ENCODE results near the gene CBY3.
A peak's percentile ranks its signal among the peaks of the same experiment; 100 is the strongest.
"Not testable (repeated sequence)": the region's sequence is repeated elsewhere in the genome, so short reads cannot be mapped to it uniquely, and the experiment has no call there.

Gene CBY3

DNA sequence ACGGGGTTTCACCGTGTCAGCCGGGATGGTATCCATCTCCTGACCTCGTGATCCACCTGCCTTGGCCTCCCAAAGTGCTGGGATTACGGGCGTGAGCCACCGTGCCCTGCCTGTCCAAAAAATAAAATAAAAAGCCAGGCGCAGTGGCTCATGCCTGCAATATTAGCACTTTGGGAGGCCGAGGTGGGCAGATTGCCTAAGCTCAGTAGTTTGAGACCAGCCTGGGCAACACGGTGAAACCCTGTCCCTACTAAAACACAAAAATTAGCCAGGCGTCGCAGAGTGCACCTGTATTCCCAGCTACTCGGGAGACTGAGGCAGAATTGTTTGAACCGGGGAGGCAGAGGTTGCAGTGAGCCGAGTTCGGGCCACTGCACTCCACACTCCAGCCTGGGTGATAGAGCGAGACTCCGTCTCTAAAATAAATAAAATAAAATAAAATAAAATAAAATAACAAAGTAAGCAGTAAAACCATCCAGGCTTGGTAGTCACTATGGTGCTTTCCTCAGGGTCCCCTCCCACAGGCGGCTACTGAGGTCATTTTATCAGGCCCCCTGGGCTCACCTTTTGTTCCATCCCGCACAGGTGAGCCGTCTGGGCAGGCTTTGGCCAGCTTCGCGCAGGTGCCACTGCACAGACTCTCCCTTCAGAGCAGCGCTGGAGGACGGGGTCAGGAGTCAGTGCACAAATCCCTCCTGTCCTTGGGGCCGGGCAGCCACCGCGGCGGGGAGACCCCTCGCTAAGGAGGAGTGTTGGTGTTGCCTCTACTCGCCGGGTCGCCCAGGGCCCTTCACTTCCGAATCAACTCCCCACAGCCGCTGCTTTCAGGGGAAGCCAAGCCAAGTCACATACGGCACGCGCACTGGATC is 47.1 kb downstream of the CBY3 start:
- H3K36me3 ChIP-seq (replicated peaks; ENCODE audit: insufficient read depth, low read length); DNase-seq; H3K27me3 ChIP-seq (replicated peaks; ENCODE audit: insufficient read depth, low read length); H3K4me1 ChIP-seq (ENCODE audit: low read length); H4K20me1 ChIP-seq (ENCODE audit: insufficient read depth, low read length); H3K9me2 ChIP-seq (replicated peaks; ENCODE audit: insufficient read depth, low read length); H3K9ac ChIP-seq (ENCODE audit: low read length); H3K9me3 ChIP-seq (replicated peaks; ENCODE audit: insufficient read depth, low read length); H3F3A ChIP-seq (ENCODE audit: insufficient read depth, low read length); H3K27ac ChIP-seq (ENCODE audit: low read length); H3K79me2 ChIP-seq (ENCODE audit: low read length); H2AFZ ChIP-seq (ENCODE audit: low read length): not testable (repeated sequence)
- peak overlapping the region; percentile 17; the same call in 1 of the 2 replicates for H3K4me3 ChIP-seq (ENCODE audit: low read length)
- peak overlapping the region; percentile 47; the same call in 1 of the 2 replicates for H3K4me2 ChIP-seq (ENCODE audit: low read depth, low read length)
